Measurements from ENCODE around the gene EYS. TPM values are rescaled to one million over a fixed set of nuclear protein-coding genes. Genes with fewer than 3 reads are reported as not detected.

Gene EYS
- total RNA-seq, 3 donors from 2014 or later: 0.16 to 0.61 (median 0.60) TPM

- TF ChIP-seq CTCF (IDR thresholded peaks at IDR 0.05): no peak
- no peak overlapping the region for H3K4me3 ChIP-seq
- H3K36me3 ChIP-seq (ENCODE audit: low read depth): no peaks in the 10 kb centered on the region
- peak in 1 of 3 donors; percentile 34 for DNase-seq
- H3K4me1 ChIP-seq (ENCODE audit: low read depth): no peaks in the 10 kb centered on the region
- peaks cover 3% of the 10 kb centered on the region for H3K9me3 ChIP-seq
- intact Hi-C loops (cut with DNase I, micrococcal nuclease): no loop called here
- no peak for ATAC-seq
Measured at GRCh38 chr6:64023693-64024092, 1683.3 kb downstream of the EYS start.

DNA sequence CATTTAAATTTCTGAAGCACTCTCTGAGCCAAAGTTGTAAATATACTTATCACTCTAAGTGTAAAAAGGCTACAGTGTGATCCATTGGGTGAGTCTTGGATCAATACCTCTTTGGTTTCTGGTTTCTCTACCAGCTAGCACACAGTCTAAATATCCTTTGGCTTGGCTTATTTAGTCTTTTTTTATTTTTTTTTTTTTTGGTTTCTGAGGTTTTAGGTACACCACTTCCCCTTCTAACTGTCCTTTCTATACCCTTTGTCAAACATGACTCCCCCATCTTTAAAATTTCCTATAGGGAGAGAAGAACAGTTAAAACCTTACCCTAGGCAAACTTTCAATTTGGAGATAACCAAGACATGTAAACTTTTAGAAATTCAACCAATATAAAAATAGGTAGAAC lies 1692.4 kb downstream of the EYS start:
- no peaks in the 10 kb centered on the region for H3K36me3 ChIP-seq (ENCODE audit: low read depth)
- no peaks in the 10 kb centered on the region for H3K4me1 ChIP-seq (ENCODE audit: low read depth)
- no peak for TF ChIP-seq CTCF (IDR thresholded peaks at IDR 0.05)
- intact Hi-C loops (cut with DNase I, micrococcal nuclease): loop anchor here (5.0 to 10.0 kb wide), 2 partner anchors 318 to 320 kb away; no protein-coding TSS in a partner anchor
- no peak overlapping the region for H3K4me3 ChIP-seq
- DNase-seq: no peak
- ATAC-seq: no peak
- H3K9me3 ChIP-seq: no peaks in the 10 kb centered on the region

GRCh38 chr6:64013011-64013410 lies 1694.0 kb downstream of the EYS start:
- DNase-seq (no peak), ATAC-seq (no peak)
- TF ChIP-seq CTCF (IDR thresholded peaks at IDR 0.05): no peak
- Histone ChIP-seq H3K9me3 (no peaks in the 10 kb centered on the region), H3K4me3 (no peak overlapping the region), H3K36me3 (ENCODE audit: low read depth) (no peaks in the 10 kb centered on the region), H3K4me1 (ENCODE audit: low read depth) (no peaks in the 10 kb centered on the region)
- intact Hi-C loops (cut with DNase I, micrococcal nuclease): loop anchor here (5.0 to 10.0 kb wide), 2 partner anchors 319 to 322 kb away; no protein-coding TSS in a partner anchor

GRCh38 chr6:64012351-64013001 lies 1694.5 kb downstream of the EYS start:
- ATAC-seq (peak; percentile 86), DNase-seq (peak in 1 of 3 donors; percentile 68)
- no peaks in the 10 kb centered on the region for H3K4me1 ChIP-seq (ENCODE audit: low read depth)
- intact Hi-C loops (cut with DNase I, micrococcal nuclease): loop anchor here (5.0 to 10.0 kb wide), 2 partner anchors 320 to 322 kb away; no protein-coding TSS in a partner anchor
- no peaks in the 10 kb centered on the region for H3K9me3 ChIP-seq
- no peaks in the 10 kb centered on the region for H3K36me3 ChIP-seq (ENCODE audit: low read depth)
- no peak overlapping the region for H3K4me3 ChIP-seq
- TF ChIP-seq CTCF (IDR thresholded peaks at IDR 0.05): peak; percentile 20

GRCh38 chr6:64010666-64011065 lies 1696.4 kb downstream of the EYS start:
- Histone ChIP-seq H3K36me3 (ENCODE audit: low read depth) (no peaks in the 10 kb centered on the region), H3K4me1 (ENCODE audit: low read depth) (no peaks in the 10 kb centered on the region), H3K9me3 (no peaks in the 10 kb centered on the region), H3K4me3 (no peak overlapping the region)
- DNase-seq (no peak), ATAC-seq (no peak)
- intact Hi-C loops (cut with DNase I, micrococcal nuclease): loop anchor here (5.0 to 10.0 kb wide), 2 partner anchors 322 to 324 kb away; no protein-coding TSS in a partner anchor
- no peak for TF ChIP-seq CTCF (IDR thresholded peaks at IDR 0.05)

Measured in mucosa of descending colon (tissue), 3 donors.